HFF-Myc (cell line): ENCODE results near the gene TOM1L2.
A peak's percentile ranks its signal among the peaks of the same experiment; 100 is the strongest.
"Not testable (repeated sequence)": the region's sequence is repeated elsewhere in the genome, so short reads cannot be mapped to it uniquely, and the experiment has no call there.

ENCODE experiments used
- DNase-seq: peaks from one replicate; pipeline ENCODE4 v3.0.0-alpha.2; 2011; ENCODE audit warnings: low read depth; ENCODE audit errors: extremely low read depth
- H3K4me3 ChIP-seq: replicated peaks from 2 replicates; pipeline ENCODE4 v1.5.1; 2011; ENCODE audit warnings: low read depth, mild to moderate bottlenecking, control low read depth, low read length
- TF ChIP-seq, protein P1 (sequence below): IDR thresholded peaks from 2 replicates; pipeline ENCODE4 v1.5.1; 2012; ENCODE audit warnings: mild to moderate bottlenecking, low read depth, low read length, control low read depth; ENCODE audit errors: missing control alignments

Gene TOM1L2

DNA sequence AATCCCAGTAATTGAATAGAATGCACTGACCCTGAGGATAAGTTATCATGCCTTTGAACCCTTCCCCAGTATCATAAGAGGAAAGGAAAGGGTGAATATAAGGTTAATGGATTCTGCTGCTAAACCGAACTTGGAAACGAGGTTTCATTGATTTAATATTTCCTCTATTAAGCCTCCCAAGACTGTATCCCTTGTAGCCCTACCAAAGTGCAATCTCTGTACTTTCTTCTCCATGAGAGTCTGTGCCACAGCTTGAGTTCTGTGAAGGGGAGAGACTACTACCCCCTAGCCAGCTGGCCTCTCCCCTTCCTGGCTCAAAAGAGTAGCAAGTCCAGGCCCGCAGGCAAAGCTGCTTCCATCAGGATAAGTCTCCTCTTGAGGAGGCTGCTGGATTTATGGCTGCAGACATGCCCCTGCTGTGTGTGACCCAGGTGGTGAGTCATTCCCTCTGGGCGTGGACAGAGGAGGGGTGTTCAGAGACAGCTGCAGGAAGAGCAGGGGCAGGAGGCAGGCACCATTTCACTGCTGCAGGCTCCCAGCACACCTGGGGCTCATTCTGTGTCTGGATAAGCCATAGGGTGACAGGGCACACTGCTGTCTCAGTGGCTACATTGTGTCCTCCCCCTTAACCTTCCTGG is 58.4 kb downstream of the TOM1L2 start:
- peak; percentile 91 for DNase-seq
- TF ChIP-seq, protein P1, sequence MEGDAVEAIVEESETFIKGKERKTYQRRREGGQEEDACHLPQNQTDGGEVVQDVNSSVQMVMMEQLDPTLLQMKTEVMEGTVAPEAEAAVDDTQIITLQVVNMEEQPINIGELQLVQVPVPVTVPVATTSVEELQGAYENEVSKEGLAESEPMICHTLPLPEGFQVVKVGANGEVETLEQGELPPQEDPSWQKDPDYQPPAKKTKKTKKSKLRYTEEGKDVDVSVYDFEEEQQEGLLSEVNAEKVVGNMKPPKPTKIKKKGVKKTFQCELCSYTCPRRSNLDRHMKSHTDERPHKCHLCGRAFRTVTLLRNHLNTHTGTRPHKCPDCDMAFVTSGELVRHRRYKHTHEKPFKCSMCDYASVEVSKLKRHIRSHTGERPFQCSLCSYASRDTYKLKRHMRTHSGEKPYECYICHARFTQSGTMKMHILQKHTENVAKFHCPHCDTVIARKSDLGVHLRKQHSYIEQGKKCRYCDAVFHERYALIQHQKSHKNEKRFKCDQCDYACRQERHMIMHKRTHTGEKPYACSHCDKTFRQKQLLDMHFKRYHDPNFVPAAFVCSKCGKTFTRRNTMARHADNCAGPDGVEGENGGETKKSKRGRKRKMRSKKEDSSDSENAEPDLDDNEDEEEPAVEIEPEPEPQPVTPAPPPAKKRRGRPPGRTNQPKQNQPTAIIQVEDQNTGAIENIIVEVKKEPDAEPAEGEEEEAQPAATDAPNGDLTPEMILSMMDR = no peak
- no peak overlapping the region for H3K4me3 ChIP-seq

DNA sequence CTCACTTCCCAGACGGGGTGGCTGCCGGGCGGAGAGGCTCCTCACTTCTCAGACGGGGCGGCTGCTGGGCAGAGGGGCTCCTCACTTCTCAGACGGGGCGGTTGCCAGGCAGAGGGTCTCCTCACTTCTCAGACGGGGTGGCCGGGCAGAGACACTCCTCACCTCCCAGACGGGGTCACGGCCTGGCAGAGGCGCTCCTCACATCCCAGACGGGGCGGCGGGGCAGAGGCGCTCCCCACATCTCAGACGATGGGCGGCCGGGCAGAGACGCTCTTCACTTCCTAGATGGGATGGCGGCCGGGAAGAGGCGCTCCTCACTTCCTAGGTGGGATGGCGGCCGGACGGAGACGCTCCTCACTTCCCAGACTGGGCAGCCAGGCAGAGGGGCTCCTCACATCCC is 59.9 kb downstream of the TOM1L2 start:
- not testable (repeated sequence) for H3K4me3 ChIP-seq, DNase-seq

DNA sequence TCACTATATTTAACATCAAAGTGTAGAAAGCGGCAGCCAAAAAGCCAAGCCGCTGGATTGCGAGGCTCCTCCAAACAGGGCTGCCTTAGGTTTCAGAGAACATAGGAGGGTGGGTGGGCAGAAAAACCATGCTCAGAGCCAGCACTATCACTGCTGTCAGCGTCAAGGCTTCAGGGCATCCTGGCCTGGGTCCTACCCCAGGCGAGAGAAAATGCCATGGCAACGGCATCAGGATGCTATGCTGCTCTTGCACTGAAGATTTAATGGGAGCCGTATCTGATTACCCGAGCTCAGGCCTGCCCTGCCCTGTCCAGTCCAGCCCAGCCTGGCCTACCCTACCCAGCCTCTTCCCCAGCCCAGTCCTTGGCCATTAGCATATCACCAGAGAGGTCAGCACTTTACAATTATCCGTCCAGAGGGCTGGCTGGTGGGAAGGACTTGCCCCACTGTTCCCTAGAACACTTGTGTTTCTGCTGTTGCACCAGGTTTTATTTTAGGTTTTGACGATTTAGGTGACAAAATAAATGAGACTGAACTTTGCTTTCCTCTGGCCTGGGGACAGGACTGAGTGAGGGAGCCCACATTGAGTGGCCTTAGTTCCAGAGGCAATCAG is 61.1 kb downstream of the TOM1L2 start:
- TF ChIP-seq, protein P1 = no peak
- H3K4me3 ChIP-seq = no peak overlapping the region
- DNase-seq = no peak

DNA sequence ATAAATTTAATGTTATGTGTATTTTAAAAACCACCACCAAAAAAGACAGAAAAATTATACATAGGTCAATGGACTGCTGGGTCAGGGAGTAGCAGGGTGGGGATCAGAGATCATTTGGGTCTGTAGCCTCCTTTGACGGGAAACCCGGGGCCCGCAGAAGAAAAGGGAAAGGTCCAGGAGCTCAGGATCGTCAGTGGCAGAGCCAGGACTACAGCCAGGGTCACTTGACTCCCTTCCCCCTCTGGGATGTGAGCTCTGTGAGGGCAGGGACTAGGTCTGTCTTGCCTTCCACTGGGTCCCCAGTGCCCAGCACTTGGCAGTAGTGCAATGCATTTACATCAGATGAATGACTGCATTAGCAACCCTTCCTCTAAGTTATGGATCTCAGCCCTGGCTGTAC is 62.1 kb downstream of the TOM1L2 start:
- no peak overlapping the region for H3K4me3 ChIP-seq
- no peak for DNase-seq
- TF ChIP-seq, protein P1 = no peak

DNA sequence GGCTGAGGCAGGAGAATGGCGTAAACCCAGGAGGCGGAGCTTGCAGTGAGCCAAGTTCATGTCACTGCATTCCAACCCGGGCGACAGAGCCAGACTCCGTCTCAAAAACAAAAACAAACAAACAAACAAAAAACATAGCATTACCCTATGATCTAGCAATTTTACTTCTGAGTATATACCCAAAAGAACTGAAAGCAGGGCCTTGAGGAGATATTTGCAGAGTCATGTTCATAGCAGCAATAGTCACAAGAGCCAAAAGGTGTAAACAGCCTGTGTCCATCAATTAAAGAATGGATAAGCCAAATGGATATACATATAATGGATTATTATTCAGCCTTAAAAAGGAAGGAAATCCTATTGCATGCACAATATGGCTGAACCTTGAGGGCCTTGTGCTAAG is 63.1 kb downstream of the TOM1L2 start:
- DNase-seq = no peak
- H3K4me3 ChIP-seq = no peak overlapping the region
- TF ChIP-seq, protein P1 = no peak

DNA sequence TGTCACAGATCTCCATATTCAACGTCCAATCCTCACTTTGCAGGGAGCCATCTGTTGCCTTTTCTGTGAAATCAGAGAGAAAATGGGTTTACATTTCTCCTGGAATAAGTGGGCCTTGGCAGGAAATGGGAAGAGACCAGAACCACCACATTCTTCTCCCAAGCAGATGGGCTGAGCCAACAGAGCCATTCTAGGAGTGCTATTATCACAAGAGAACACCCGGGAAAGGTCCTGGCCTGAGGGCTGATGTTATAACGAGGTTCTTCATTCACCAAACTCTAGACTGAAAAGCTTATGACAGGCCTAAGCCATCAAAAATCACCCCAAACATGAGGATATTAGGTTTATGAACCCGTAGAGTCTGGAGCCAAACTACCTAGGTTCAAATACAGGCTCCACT is 64.7 kb downstream of the TOM1L2 start:
- H3K4me3 ChIP-seq = no peak overlapping the region
- TF ChIP-seq, protein P1 = no peak
- no peak for DNase-seq

DNA sequence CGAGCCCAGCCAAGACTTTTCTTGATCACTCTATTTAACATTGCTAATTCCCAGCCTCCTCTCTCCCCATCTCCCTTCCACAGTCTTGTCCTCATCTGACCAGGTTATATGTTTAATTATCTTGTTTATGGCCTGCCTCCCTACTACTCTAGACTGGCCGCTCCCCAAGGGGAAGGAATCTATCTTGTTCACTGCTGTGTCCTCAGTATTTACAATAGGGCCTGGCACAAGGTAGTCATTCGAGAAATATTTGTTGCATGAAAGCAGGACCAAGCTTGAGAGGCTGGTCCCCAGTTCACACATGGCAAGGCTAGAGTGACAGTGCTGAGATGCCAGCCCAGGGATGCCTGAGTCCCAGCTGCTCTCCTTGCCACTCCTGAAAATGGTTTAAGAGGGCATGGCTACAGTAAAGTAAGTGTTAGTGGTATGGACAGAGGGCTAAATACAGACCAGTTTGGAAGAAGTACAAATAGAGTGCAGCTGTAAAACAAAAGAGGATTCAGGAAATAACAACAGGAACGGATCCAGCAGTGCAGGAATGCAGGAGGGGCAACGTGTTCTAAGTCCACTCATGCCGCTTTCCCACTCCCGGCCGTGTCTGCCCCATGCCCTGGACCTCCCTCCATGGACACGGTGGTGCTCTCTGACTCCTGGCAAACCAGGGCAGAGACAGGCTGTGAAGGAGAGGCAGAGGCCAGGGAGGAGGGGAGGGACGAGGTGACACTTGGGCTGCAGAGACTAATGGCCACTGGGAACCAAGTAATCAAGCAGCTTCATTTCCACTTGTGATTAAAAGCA is 65.6 kb downstream of the TOM1L2 start:
- no peak overlapping the region for H3K4me3 ChIP-seq
- DNase-seq = no peak
- TF ChIP-seq, protein P1 = no peak
